Activated CD4-positive, CD25-positive, alpha-beta regulatory T cell treated with anti-CD3 and anti-CD28 coated beads, Interleukin-2, amount 50 U/mL, for 16 hours (primary cell): ENCODE results near the gene NCK2.
A peak's percentile ranks its signal among the peaks of the same experiment; 100 is the strongest.

ENCODE experiments used
- DNase-seq: peaks from one replicate; pipeline ENCODE4 v3.0.0-alpha.2; 2020; ENCODE audit warnings: low read depth, low spot score

Gene NCK2

DNA sequence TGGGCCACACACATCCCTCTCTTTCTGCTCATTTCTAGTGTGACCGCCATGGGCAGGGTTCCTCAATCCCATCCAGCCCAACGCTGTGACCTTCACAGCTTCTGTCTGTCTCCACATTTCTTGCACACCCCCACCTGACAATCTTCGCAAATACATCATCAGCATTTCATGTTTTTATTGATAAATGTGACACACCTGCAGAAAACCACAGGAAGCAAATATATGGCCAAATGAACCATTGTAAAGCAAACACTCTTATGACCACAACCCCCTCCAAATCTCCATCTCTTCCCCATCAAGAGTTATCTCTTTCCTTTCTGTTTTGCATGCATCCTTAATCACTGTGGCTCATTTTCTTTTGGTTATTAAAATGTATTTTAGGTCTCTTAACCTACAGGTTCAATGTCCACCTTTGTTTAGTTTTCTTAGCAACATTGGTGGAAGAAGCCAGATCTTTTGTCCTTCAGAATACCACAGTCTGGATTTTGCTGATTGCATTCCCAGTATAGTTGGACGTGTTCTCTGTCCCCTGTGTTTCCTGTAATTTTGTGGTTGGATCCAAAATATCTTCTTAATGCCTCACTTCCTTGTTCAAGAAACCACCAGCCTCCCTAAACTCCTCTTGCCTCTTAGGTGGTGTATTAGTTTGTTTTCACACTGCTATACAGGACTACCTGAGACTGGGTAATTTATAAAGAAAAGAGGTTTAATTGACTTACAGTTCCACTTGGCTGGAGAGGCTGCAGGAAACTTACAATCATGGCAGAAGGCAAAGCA lies 9.8 kb upstream of the NCK2 start:
- DNase-seq, result no peak

DNA sequence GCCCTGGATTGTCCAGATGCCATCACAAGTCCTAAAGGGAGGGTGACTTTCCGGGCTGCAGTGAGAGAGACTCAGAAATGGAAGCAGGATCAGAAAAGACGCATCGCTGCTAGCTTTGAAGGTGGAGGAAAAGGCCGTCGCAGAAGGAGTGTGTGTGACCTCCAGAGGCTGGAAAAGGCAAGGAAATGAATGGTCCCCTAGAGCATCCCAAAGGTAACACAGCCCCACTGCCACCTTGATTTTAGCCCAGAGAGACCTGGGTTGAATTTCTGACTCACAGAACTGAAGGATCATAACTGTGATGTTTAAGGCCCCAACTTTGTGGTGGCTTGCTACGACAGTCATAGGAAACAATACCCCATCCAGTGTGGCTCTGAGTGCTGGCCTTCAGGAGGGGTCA lies 8.6 kb upstream of the NCK2 start:
- DNase-seq, result no peak

DNA sequence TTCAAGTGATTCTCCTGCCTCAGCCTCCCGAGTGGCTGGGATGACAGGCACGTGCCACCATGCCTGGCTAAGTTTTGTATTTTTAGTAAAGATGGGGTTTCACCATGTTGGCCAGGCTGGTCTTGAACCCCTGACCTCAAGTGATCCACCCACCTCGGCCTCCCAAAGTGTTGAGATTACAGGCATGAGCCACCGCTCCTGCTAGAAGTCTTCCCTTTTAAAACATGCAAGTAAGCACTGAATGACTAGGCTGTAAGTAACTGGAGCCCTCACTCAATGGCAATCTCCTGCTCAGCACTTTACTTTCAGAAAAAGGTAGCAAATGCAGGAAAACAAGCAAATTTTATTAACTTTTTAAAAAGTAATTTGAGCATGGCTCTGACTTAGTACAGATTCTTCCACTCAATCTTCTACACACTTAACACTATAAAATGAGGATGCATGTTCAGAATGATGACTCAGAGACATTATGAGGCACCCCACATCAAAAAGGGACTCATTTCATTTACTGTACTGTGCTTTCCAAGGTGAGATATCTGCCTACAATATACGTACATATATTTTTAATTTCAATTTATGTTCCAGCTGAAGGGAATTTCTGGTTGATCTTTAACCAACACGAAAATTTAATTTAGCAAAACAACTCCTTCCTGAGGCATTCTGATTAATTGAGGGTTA lies 6.6 kb upstream of the NCK2 start:
- no peak for DNase-seq

DNA sequence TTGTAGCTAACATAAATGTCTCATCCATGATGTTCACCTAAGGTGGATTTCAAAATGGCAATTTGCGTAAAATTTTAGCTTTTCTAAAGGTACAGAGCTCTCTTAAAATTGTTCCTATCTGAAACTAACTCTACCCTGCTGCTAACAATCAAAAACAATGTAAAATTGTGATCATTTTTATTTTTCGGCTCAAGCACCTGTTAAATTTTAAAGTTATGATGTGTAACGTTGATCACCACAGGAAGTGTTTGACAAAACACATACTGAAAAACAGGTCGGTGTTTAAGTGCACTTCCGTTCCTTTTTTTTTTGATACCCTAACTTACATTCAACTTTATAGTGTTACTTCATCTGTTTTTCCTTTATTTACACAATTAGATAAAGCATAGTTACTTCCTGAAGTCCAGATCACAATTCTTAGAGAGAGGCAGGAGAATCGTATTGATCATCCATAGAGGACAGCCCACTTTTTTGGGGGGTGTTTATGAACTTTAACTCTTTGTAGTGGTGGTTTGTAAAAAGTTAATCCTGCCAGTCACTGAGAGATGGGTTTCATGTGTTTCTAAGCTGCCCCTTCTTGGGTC lies 6.0 kb upstream of the NCK2 start:
- no peak for DNase-seq

DNA sequence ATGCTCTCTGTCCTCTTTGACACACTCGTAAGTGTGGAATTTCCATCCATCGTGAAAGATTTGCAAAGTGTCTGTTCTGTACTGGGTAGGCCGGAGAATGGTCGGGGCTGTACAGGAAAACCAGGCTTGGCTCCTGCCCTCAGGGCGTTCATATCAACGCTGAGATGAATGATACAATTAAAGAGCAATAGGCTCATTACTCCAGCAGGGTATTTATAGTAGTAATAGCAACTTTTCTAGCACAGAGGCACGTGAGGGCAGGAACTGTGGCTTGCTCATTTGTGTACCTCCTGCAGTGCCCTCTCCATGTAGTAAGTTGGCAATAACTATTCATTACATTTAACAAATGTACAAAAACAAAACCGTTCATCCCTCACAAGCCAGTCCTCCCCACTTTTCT lies 5.3 kb upstream of the NCK2 start:
- DNase-seq, result no peak

DNA sequence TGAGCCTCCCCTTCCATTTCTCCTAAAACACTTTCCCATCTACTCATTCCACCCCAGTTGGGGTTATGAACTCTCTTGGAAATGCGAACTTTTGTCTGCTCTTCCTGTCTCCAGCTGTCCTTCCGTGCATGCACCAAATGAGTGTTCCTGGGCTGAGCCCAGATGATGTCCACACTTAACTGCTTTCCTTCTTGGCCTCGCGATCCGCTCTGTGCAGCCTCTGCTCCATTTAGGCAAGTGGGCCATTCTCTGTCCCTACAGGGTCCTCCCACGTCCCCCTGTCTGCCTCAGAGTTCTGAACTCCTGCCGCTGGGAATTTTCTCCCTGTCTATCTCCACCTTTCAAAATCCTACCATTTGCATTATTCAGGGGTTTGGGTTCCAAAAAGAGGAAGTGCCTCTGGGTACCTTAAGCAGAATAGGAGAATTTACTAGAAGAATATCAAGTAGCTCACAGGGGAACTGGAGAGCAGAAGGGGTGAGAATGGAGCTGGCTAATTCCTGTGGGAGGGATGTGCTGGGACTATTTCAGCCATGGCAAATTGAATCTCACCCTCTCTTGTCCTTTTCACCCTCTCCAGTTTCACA lies 4.7 kb upstream of the NCK2 start:
- no peak for DNase-seq

DNA sequence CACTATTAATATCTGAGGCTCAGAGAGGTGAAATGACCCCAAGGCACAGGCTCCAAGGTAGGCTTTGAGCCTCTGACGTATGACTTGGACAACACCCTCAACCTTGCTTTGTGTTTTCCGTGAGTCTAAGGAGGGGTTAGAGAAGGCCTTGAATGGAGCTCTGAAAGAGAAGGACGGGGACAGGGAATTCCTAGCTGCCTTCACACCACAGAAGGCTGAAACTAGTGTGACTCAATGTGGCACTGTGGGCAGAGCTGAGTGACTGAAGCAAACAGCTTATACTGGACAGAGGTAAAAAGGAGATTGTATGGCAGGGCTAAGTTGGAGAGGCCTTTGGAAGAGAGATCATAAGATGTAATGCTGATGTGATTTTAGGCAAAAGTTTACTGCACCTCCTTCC lies 3.5 kb upstream of the NCK2 start:
- DNase-seq, result no peak

DNA sequence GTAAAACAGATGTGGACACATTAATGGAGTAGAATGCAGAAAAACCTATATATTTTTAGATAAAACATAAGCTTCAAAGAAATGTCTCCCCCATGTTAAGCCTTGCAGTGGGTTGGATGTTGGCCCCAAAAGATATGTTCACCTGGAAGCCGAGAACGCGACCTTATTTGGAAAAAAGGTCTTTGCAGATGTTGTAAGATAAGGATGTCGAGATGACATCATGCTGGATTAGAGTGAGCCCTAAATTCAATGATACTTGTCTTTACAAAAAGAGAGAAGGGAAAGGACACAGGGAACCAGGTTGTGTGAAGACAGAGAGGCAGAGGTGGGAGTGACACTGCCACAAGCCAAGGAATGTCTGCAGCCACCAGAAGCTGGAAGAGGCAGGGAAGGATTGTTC lies 3.1 kb upstream of the NCK2 start:
- DNase-seq, result no peak

DNA sequence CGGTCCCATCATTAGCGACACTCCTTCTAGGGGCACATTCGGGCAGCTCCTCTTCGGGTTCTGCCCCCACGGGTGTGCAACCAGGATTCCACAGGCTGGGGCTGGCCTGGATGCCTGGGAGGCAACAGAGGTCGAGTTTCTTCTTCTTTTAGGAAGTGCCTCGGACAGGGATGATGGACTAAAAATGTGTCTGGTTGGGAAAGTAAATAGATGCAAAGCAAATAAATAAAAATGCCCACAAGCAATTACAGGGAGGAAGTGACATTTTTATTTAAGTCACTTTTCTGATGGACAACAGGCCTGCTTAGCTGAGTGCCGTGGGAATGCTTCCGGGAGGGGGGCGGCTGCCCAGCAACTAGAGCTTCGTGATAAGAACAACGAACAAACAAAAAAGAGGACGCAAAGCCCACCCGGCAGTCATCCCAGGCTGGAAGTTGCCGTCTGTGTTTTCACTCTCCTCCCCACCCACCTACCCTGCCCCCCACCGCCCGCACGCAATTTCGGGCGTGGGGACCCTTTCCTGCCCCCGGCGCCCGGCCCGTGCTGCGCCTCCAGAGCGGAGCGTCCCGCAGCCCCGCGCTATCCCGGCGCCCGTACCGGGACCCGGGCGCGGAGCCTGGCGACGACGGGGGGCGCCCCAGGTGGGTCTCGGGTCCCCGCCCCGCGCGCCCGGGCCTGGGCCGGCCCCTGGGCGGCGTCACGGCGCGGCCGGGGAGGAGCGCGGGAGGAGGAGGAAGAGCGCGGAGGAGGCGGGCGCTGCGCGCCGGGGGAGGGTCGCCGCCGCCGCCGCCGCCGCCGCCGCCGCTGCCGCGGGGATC lies 412 bp upstream of the NCK2 start:
- DNase-seq, result peak; percentile 38

DNA sequence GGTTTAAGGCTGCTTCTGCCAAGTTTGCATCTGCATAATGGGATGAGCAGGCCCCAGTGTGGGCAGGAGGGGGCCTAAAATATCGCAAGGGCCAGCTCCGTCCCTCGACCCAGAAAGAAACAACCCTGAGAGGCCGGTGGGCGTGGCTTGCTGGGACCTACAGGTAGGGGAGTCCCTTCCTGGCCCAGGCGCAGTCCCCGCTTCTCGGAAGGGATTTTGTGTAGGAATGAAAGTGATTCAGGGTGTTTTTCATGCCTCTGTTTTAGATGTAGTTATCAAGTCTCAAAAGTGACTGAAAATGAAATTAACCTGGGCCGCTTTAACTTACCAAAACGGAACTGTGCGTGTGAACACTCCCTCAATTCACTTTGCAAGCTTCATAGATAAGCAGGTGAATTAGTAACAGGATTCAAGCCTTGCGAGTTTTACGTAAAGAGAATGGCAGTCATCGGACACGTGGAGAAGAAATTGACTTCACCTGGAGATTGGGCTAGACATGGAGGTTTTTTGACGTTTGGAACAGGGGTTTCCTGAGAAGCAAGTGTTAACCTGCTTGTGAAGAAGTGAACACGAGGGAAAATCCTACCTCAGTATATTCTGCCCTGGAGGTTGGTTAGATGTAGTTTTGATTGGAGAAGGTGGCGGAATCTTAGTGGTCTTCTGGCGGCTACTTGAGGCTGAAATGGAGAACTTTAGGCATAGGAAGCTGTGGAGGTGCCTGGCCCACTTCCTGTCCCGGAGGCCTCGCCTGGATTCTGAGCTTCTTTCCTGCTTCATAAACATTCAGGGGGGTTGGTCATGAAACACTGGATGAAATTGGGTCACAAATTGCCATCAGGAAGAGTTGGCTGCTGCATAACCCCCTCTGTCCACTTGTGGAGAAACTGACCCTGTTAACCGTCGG lies 1.7 kb downstream of the NCK2 start:
- peak; percentile 72 for DNase-seq

DNA sequence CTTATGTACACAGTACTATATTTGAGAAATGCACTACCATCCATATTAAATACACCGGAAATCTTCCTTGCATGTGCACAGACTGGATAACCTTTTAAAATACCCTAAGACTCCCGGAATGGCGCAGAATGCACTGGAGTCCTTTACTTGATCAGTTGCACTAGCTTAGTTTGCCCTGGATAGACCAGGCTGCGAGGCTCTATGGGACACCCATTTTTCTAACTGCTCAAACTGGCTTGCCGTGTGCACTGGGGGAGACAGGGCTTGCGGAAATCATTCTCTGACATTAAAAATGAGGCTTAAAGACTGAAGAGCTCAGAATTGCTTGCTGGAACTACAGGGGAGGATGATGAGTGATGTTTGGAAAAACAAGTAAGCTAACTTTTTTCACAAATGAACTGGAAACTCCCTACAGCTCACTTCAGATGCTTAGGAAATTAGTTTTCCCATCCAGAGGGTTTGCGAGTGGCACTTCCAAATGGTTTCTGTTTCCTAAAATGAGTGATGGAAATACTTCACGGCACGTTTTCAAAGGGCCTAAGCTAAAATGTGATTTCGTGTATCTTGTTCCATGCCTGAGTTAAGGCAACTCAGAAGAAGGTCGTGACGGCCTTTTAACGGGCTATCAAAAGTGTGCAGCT lies 2.7 kb downstream of the NCK2 start:
- DNase-seq, result no peak

DNA sequence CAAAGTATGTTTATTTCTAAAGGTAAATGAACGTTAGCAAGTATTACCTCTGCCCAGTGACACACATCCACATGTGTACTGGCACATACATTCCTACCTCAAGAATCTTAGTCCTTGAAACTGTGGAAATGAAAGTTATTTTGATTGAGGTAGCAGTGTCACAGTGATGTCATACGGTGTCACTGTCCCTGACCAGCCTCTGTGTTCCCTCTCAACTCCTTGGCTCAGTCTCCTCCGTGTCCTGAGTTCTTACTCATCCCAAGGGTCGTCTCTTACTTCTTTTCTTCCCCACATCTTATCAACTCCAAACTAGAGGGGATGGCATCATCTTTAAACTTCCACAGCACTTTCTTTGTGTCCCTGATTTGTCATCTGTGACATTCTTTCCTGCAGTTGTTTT lies 3.3 kb downstream of the NCK2 start:
- DNase-seq, result no peak

DNA sequence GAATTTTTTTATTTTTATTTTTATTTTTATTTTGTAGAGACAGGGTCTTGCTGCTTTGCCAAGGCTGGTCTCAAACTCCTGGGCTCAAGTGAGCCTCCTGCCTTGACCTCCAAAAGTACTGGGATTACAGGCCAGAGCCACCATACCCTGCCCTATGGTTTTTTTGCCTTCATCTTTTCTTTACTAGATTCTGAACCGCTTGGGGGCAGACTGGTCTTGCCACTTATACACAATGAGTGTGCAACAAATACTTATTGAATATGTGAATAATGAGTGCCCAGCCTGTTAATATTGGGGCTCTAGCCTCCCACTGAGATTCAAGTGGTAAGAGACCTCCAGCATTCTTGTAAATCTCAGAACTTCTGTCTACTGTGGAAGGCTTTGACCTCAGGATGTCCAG lies 3.9 kb downstream of the NCK2 start:
- DNase-seq, result no peak

DNA sequence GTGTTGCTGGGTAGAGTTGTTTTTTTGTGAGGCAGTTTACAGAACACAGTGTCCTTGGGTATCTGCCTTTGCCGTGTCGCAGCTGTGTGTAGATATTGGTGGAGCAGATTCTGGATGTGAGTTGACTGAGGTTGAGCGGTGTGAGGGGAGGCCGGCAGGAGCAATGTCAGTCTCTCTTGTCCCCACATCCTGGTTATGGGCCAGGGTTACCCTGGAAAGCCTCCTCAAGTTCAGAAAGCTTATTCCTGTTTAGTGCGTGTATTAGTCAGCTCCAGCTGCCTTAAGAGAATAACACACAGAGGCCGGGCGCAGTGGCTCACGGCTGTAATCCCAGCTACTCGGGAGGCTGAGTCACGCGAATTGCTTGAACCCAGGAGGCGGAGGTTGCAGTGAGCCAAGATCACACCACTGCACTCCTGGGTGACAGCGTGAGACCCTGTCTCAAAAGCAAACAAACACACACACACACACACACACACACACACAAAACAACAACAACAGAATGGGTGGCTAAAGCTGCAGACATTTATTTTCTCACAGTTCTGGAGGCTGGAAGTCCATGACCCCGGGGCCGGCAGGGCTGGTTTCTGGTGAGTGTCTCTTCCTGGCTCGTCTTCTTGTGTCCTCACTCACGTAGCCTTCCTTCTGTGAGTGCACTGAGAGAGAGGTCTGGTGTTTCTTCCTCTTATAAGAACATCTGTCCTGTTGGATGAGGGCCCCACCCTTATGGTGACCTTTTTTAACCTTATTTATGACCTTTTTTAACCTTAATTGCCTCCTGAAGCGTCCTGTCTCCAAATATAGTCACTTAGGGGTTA lies 5.1 kb downstream of the NCK2 start:
- no peak for DNase-seq

DNA sequence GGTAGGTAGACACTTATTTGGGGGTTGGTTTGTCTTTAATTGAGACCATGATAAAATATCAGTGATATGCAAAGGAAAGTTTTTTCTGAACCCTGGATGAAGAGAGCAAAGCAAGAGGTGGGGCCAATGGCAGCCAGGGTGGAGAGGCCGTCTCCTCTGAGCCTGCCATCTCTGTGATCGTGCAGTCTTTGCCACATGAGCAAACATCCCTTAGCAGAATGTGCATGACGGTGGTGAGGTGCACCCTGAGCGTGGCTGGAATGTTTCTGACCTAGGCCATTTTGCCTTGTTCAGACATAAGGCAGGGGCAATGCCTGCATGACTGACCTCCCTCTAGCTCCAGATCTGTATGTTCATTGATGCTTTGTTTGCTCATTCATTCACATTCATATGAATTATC lies 6.0 kb downstream of the NCK2 start:
- no peak for DNase-seq

DNA sequence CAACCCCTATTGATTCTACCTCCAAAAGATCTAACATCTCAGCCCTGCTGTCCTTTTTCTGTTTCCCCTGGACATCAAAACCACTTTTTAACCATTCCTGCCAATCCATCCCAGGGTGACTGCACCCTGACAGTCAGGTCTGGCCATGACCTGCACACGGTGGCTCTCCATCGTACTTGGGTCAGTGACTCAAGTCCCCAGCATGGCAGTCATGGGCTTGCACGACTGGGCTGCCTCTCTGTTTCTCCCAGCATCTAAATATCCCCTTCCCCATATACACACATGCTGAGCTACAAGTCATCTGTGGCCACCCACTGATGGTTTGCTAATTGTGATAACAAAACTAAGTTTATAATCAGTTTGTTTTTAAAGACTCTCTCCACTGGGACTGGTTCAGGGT lies 6.6 kb downstream of the NCK2 start:
- no peak for DNase-seq

DNA sequence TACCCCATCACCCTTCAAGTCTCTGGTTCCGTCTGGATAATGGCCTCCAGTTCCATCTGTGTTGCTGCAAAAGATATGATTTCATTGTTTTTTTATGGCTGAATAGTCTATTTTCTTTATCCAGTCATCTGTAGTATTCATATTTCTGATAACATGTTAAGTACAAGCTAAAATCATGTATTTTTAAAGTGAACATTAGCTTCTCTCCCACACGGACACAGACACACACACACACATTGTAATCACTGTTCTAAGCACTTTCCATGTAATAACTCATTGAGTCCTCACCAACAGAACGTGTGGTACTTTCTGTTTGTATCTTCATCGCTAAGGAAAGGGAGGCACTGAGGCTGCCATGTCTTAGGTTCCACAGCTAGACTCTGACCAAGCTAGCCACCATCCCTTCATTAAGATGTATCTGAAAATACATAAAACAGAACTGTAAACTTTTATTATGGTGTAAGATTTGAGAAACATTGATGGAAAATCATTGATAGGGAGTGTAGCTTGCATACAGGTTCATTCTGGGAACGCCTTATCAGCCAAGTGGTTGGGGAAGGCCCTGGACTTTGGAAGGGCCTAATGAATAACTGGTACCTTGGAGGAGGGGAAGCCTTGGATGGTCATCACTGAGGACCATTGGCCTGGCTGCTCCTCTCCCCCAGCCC lies 8.1 kb downstream of the NCK2 start:
- DNase-seq, result no peak

DNA sequence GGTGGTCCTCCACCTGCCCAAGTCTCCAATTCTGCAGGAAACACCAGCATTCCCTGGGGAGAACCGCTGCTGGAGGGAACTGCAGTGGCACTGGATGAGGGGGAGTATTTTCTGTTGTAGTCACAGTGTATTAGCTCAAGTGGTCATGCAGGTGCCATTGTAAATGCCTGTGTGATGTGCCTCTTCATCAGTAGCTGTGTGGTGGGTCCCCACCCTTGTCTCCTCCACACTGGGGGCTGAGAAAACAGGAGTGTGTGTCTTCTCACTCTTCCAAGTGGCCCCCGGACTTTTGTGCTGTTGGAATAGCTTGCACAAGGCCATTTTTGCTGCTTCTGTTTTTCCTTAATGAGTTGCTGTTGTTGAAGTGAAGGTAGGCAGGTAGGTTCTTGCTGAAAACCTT lies 8.7 kb downstream of the NCK2 start:
- no peak for DNase-seq

DNA sequence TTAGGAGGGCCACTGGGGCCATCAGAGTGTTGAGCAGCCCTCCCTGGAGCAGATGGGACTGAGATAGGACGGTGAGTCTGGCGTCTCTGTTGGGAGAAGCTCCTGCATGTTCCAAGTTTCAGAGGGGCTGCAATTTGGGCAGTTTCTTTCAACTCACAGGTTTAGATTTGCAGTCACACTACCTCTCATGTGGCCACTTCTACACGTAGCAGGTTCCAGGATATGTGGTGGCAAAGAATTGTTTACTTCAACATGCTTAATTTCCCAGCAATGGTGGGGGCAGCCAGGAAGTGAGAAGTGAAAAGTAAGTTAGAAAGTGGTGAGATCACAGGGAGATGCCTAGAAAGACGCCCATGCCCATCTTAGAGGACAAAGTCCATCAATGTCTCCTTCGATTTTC lies 9.3 kb downstream of the NCK2 start:
- no peak for DNase-seq
